Thoracic aorta (tissue), 2 donors: ENCODE data around the gene KCNB1. TPM values are rescaled to one million over a fixed set of nuclear protein-coding genes. Genes with fewer than 3 reads are reported as not detected.
"Not testable (repeated sequence)": the region's sequence is repeated elsewhere in the genome, so short reads cannot be mapped to it uniquely, and the experiment has no call there.

Experiments
- ATAC-seq: fragments of 150-250 bp; one replicate; pipeline ENCODE4 v1.8.0; 2017; ENCODE audit warnings: low read depth; ENCODE audit not compliant: insufficient number of reproducible peaks, low FRiP score
- DNase-seq: peaks from one replicate; pipeline ENCODE4 v3.0.0-alpha.2; 2020; ENCODE audit warnings: low spot score
- H3K27ac ChIP-seq, 2 donors: fragments of 200-600 bp; sonication (generic); 1 replicate in 1 of 2; 2 replicates in 1 of 2; pipeline ENCODE4 v1.5.1; 2016; ENCODE audit warnings: mild to moderate bottlenecking in 2 of 2, moderate library complexity in 2 of 2
- H3K27me3 ChIP-seq: fragments of 200-600 bp; sonication (generic); replicated peaks from 2 replicates; pipeline ENCODE4 v1.6.0; 2016; ENCODE audit warnings: mild to moderate bottlenecking; ENCODE audit not compliant: insufficient read depth
- H3K36me3 ChIP-seq: fragments of 200-600 bp; sonication (generic); one replicate; pipeline ENCODE4 v1.5.1; 2016
- H3K4me1 ChIP-seq, 2 donors: fragments of 200-600 bp; sonication (generic); 1 replicate in 1 of 2; 2 replicates in 1 of 2; pipeline versions ENCODE4 v1.5.1 to v1.6.0; 2016; ENCODE audit warnings: low read depth in 2 of 2, mild to moderate bottlenecking in 1 of 2; ENCODE audit not compliant: control insufficient read depth in 1 of 2
- H3K4me3 ChIP-seq: fragments of 200-600 bp; sonication (generic); 2 replicates; pipeline ENCODE4 v1.5.1; 2016; ENCODE audit warnings: mild to moderate bottlenecking
- H3K9me3 ChIP-seq: fragments of 200-600 bp; sonication (generic); 2 replicates; pipeline ENCODE4 v1.5.1; 2016
- CTCF ChIP-seq: fragments of 200-600 bp; sonication (generic); IDR thresholded peaks from one replicate; pipeline ENCODE4 v1.5.1; 2019; ENCODE audit warnings: antibody characterized with exemption
- total RNA-seq, 2 donors: library from RNA; depleted of rRNA; stranded (reverse); fragments of >200 nt; gene quantifications; one replicate each; pipeline versions ENCODE4 v1.1.0 to v1.2.3, GENCODE V29; 2016

The KCNB1 gene
- total RNA-seq, 2 donors from 2014 or later: 1.4 to 2.3 TPM

- Histone ChIP-seq H3K9me3 (no peaks in the 10 kb centered on the region), H3K36me3 (no peaks in the 10 kb centered on the region), H3K27ac (no peak overlapping the region), H3K4me3 (no peak overlapping the region), H3K4me1 (no peaks in the 10 kb centered on the region), H3K27me3 (no peaks in the 10 kb centered on the region)
- ATAC-seq (no peak), DNase-seq (no peak)
- TF ChIP-seq CTCF: no peak
Observed at GRCh38 chr20:49415005-49415667, 67.3 kb downstream of the KCNB1 start.

- no peak for TF ChIP-seq CTCF
- DNase-seq (no peak), ATAC-seq (no peak)
- H3K36me3 ChIP-seq: no peaks in the 10 kb centered on the region
- H3K4me3 ChIP-seq: no peak overlapping the region
- no peaks in the 10 kb centered on the region for H3K9me3 ChIP-seq
- no peaks in the 10 kb centered on the region for H3K27me3 ChIP-seq
- no peak overlapping the region for H3K27ac ChIP-seq
- no peaks in the 10 kb centered on the region for H3K4me1 ChIP-seq
Observed at GRCh38 chr20:49413677-49414076, 68.8 kb downstream of the KCNB1 start.

- ATAC-seq: no peak
- Histone ChIP-seq H3K27me3 (no peaks in the 10 kb centered on the region), H3K36me3 (no peaks in the 10 kb centered on the region), H3K4me3 (no peak overlapping the region), H3K4me1 (no peaks in the 10 kb centered on the region), H3K27ac (no peak overlapping the region), H3K9me3 (no peaks in the 10 kb centered on the region)
- TF ChIP-seq CTCF: no peak
- no peak for DNase-seq
Observed at GRCh38 chr20:49412953-49413352, 69.5 kb downstream of the KCNB1 start.

- Histone ChIP-seq H3K27ac (no peak overlapping the region), H3K27me3 (no peaks in the 10 kb centered on the region), H3K4me3 (no peak overlapping the region), H3K36me3 (no peaks in the 10 kb centered on the region), H3K9me3 (no peaks in the 10 kb centered on the region), H3K4me1 (no peaks in the 10 kb centered on the region)
- no peak for TF ChIP-seq CTCF
- ATAC-seq (no peak), DNase-seq (no peak)
Observed at GRCh38 chr20:49412254-49412653, 70.2 kb downstream of the KCNB1 start.

GRCh38 chr20:49411221-49411925, 71.1 kb downstream of the KCNB1 start:
- Histone ChIP-seq H3K27ac (no peak overlapping the region), H3K36me3 (no peaks in the 10 kb centered on the region), H3K9me3 (no peaks in the 10 kb centered on the region), H3K27me3 (no peaks in the 10 kb centered on the region), H3K4me1 (no peaks in the 10 kb centered on the region), H3K4me3 (no peak overlapping the region)
- DNase-seq: no peak
- no peak for TF ChIP-seq CTCF
- no peak for ATAC-seq

- H3K4me1 ChIP-seq, DNase-seq, H3K4me3 ChIP-seq, ATAC-seq, H3K36me3 ChIP-seq, H3K27me3 ChIP-seq, H3K9me3 ChIP-seq, H3K27ac ChIP-seq: not testable (repeated sequence)
Observed at GRCh38 chr20:49409975-49410621, 72.4 kb downstream of the KCNB1 start.
